ENCODE results near the gene TRMO. TPM values are rescaled to one million over a fixed set of nuclear protein-coding genes. Genes with fewer than 3 reads are reported as not detected.

Gene TRMO
- total RNA-seq, 1 experiment from 2014 or later, result 8.6 TPM

DNA sequence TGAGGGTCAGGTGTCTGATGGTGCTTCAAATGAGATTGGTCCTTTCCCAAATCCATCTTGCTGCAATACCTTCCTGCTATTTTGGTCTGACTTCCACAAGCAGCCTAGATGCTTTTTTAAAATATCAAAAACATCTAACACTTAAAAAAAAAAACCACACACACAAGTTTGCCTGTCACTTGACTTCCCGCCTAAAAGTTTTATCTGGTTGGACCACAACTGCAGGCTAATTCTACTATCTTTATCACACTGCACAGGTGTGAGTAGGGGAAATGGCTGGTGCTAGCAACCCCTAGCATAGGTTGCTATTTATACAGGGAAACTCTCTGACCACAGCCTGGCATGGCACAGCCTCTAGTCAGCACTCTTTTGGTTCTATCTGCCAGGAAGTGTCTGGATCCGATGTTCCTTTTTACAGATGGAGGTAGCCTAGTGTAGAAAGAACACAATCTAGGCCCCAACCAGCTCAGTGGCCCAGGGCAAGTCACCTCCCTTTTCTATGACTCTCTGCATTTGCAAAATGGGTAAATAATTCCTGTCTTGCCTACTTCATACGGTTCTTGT, 15.9 kb upstream of the TRMO start, which contains the start of gene HEMGN:
TSS of gene HEMGN (minus strand) at position 92 of the 564 bp plus-strand sequence. CDS start at position 56, 36 bp downstream.
- peaks cover 4% of the 10 kb centered on the region; the same call in 1 of the 2 replicates for H3K27me3 ChIP-seq (ENCODE audit: insufficient read depth, low read length)
- Mint-ChIP-seq H3K27me3 (ENCODE audit: low read depth) (peaks cover 34% of the 10 kb centered on the region), H3K4me3 (no peak within 1 kb of the TSS)

More for the DNA sequence above, 15.9 kb upstream of the TRMO start, which contains the start of gene HEMGN:
- no peak within 1 kb of the TSS for H3K56ac ChIP-seq (ENCODE audit: insufficient read length, low read depth, low read length)
- H3K18ac ChIP-seq (ENCODE audit: insufficient read length, low read depth, low read length), result no peak within 1 kb of the TSS
- no peak within 1 kb of the TSS for H2BK15ac ChIP-seq (ENCODE audit: low read depth, low read length)
- no peaks in the 10 kb centered on the region for H3K36me3 Mint-ChIP-seq (ENCODE audit: insufficient read depth in 1 of 3, low read depth in 3 of 3)
- H3K4ac ChIP-seq (ENCODE audit: low read depth, low read length), result no peak within 1 kb of the TSS
- no peaks in the 10 kb centered on the region for H4K20me1 ChIP-seq (ENCODE audit: control insufficient read depth, insufficient read depth, insufficient read length)
- H3K9me3 ChIP-seq (ENCODE audit: control insufficient read depth, low read depth, low read length), result no peaks in the 10 kb centered on the region
- H3K9ac ChIP-seq (ENCODE audit: extremely low read depth, insufficient read length, low read length), result no peak within 1 kb of the TSS
- H3T11ph ChIP-seq (ENCODE audit: low read length), result no peak within 1 kb of the TSS
- H3K4me1 Mint-ChIP-seq, result no peaks in the 10 kb centered on the region
- H3K9me3 Mint-ChIP-seq, result no peaks in the 10 kb centered on the region
- no peaks in the 10 kb centered on the region for H3K4me1 ChIP-seq (ENCODE audit: insufficient read depth, low read length)
- WGBS (ENCODE audit: extremely low coverage, insufficient read length, low lambda C conversion rate), result no CpG with 5 or more reads among the region's 3 CpGs
- H3K27ac Mint-ChIP-seq, result no peak within 1 kb of the TSS
- no peak within 1 kb of the TSS for H4K8ac ChIP-seq (replicated peaks; ENCODE audit: insufficient read length, low read depth, low read length)
- no peak within 1 kb of the TSS for H2BK12ac ChIP-seq (ENCODE audit: insufficient read length, low read depth, low read length)
- H2BK5ac ChIP-seq (ENCODE audit: insufficient read length, low read length), result no peak within 1 kb of the TSS
- H3K23ac ChIP-seq (ENCODE audit: insufficient read length, low read depth, low read length), result no peak within 1 kb of the TSS
- H3K27ac ChIP-seq (ENCODE audit: insufficient read length, low read depth, low read length), result no peak within 1 kb of the TSS
- DNase-seq, result no peak
- H2BK20ac ChIP-seq (ENCODE audit: low read depth, low read length, poor library complexity, severe bottlenecking), result no peak within 1 kb of the TSS
- no peak within 1 kb of the TSS for H4K5ac ChIP-seq (ENCODE audit: insufficient read length, low read depth, low read length)
- no peaks in the 10 kb centered on the region for H3K23me2 ChIP-seq (ENCODE audit: insufficient read length, low read depth, low read length, poor library complexity, severe bottlenecking)
- TF ChIP-seq, protein P1, sequence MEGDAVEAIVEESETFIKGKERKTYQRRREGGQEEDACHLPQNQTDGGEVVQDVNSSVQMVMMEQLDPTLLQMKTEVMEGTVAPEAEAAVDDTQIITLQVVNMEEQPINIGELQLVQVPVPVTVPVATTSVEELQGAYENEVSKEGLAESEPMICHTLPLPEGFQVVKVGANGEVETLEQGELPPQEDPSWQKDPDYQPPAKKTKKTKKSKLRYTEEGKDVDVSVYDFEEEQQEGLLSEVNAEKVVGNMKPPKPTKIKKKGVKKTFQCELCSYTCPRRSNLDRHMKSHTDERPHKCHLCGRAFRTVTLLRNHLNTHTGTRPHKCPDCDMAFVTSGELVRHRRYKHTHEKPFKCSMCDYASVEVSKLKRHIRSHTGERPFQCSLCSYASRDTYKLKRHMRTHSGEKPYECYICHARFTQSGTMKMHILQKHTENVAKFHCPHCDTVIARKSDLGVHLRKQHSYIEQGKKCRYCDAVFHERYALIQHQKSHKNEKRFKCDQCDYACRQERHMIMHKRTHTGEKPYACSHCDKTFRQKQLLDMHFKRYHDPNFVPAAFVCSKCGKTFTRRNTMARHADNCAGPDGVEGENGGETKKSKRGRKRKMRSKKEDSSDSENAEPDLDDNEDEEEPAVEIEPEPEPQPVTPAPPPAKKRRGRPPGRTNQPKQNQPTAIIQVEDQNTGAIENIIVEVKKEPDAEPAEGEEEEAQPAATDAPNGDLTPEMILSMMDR (conservative IDR thresholded peaks at IDR 0.05), result no peak
- H3K14ac ChIP-seq (ENCODE audit: insufficient read depth, low read length), result no peak within 1 kb of the TSS
- no peak within 1 kb of the TSS for H2AK5ac ChIP-seq (ENCODE audit: insufficient read length, low read length)
- no peak within 1 kb of the TSS for H2BK120ac ChIP-seq (ENCODE audit: low read depth, low read length, poor library complexity, severe bottlenecking)
- no peak within 1 kb of the TSS for H4K91ac ChIP-seq (ENCODE audit: insufficient read length, low read depth, low read length)
- H3K79me1 ChIP-seq (ENCODE audit: insufficient read depth, low read depth, low read length, poor library complexity, severe bottlenecking), result no peaks in the 10 kb centered on the region
- no peaks in the 10 kb centered on the region for H3K79me2 ChIP-seq (ENCODE audit: insufficient read depth, low read length)
- H2AFZ ChIP-seq (ENCODE audit: low read length), result no peak within 1 kb of the TSS
- H3K4me2 ChIP-seq (ENCODE audit: insufficient read depth, insufficient read length, low read length), result no peak within 1 kb of the TSS

Measured in H9 (cell line).